H1 (cell line): Measurements from ENCODE around the gene UNC119B. TPM values are rescaled to one million over a fixed set of nuclear protein-coding genes. Genes with fewer than 3 reads are reported as not detected.

Experiments
- CTCF ChIA-PET: fragments of 300-600 bp; sonication (Branson Sonifier 250); formaldehyde crosslinking; loops from one replicate; lab custom pipeline; 2021; ENCODE audit not compliant: partially characterized antibody; lab: Charles Lee
- POLR2A ChIA-PET: fragments of 300-600 bp; sonication (Branson Sonifier 250); formaldehyde crosslinking; loops from one replicate; lab custom pipeline; 2021; ENCODE audit warnings: inconsistent platforms; ENCODE audit not compliant: partially characterized antibody; lab: Charles Lee
- DNase-seq, 2 experiments: peaks; one replicate each; pipeline versions ENCODE4 v3.0.0 to v3.0.0-alpha.2; 2010 to 2022; ENCODE audit warnings: low spot score in 2 of 2, low read depth in 1 of 2, mixed read lengths in 1 of 2
- FAIRE-seq: peaks from 2 replicates; lab custom pipeline; 2011; peaks lifted over from hg19 to GRCh38; lab: Jason Lieb, UNC
- H2AFZ ChIP-seq: 2 replicates; pipeline ENCODE4 v1.8.1; 2012; ENCODE audit warnings: low read length, inconsistent platforms
- H2AK5ac ChIP-seq: 2 replicates; pipeline ENCODE4 v1.6.1; 2013; ENCODE audit warnings: low read depth, low read length
- H2BK120ac ChIP-seq: replicated peaks from 2 replicates; pipeline ENCODE3; 2013; ENCODE audit warnings: low read depth, low read length, inconsistent platforms
- H2BK12ac ChIP-seq: 2 replicates; pipeline ENCODE4 v1.6.1; 2013; ENCODE audit warnings: low read depth, low read length
- H2BK15ac ChIP-seq: 2 replicates; pipeline ENCODE4 v1.6.1; 2013; ENCODE audit warnings: low read length
- H2BK20ac ChIP-seq: 2 replicates; pipeline ENCODE4 v1.6.1; 2013; ENCODE audit warnings: low read length
- H2BK5ac ChIP-seq: 2 replicates; pipeline ENCODE4 v1.6.1; 2013; ENCODE audit warnings: low read depth, low read length
- H3K14ac ChIP-seq: 2 replicates; pipeline ENCODE4 v1.6.1; 2013; ENCODE audit warnings: inconsistent platforms; ENCODE audit not compliant: insufficient read length
- H3K18ac ChIP-seq: 2 replicates; pipeline ENCODE4 v1.6.1; 2013; ENCODE audit warnings: low read length; ENCODE audit errors: extremely low read depth
- H3K23ac ChIP-seq: 2 replicates; pipeline ENCODE4 v1.6.1; 2013; ENCODE audit warnings: inconsistent platforms; ENCODE audit not compliant: insufficient read length
- H3K23me2 ChIP-seq: 2 replicates; pipeline ENCODE4 v1.6.1; 2013; ENCODE audit warnings: low read depth, low read length
- H3K27ac ChIP-seq: 2 replicates; pipeline ENCODE4 v1.6.1; 2011; ENCODE audit warnings: low read depth, low read length, inconsistent platforms
- H3K27me3 ChIP-seq, 4 experiments: replicated peaks in 1 of 4; 1 replicate in 1 of 4; 2 replicates in 3 of 4; pipeline versions ENCODE4 v1.6.1 to v1.8.1; 2011 to 2013; ENCODE audit warnings: low read length in 3 of 4, mild to moderate bottlenecking in 3 of 4, inconsistent platforms in 2 of 4, mixed read lengths in 2 of 4, moderate library complexity in 1 of 4; ENCODE audit not compliant: control insufficient read depth in 3 of 4, insufficient read depth in 3 of 4; ENCODE audit errors: extremely low read depth in 1 of 4
- H3K36me3 ChIP-seq, 4 experiments: 2 replicates each; pipeline versions ENCODE4 v1.6.1 to v1.8.1; 2011 to 2013; ENCODE audit warnings: mild to moderate bottlenecking in 4 of 4, low read length in 3 of 4, moderate library complexity in 2 of 4, control low read depth in 1 of 4, inconsistent platforms in 1 of 4; ENCODE audit not compliant: insufficient read depth in 4 of 4, control insufficient read depth in 2 of 4
- H3K4ac ChIP-seq: replicated peaks from 2 replicates; pipeline ENCODE3; 2013; ENCODE audit warnings: low read length, low read depth, mixed read lengths, inconsistent platforms; ENCODE audit not compliant: insufficient read length
- H3K4me1 ChIP-seq, 4 experiments: replicated peaks in 1 of 4; 1 replicate in 1 of 4; 2 replicates in 3 of 4; pipeline versions ENCODE4 v1.6.1 to v1.8.1; 2011 to 2013; ENCODE audit warnings: low read length in 3 of 4, inconsistent platforms in 2 of 4, mixed read lengths in 1 of 4; ENCODE audit not compliant: insufficient read depth in 4 of 4, control insufficient read depth in 3 of 4
- H3K4me2 ChIP-seq, 2 experiments: 2 replicates each; pipeline versions ENCODE4 v1.6.1 to v1.8.1; 2011 to 2013; ENCODE audit warnings: low read depth in 2 of 2, low read length in 2 of 2, control low read depth in 1 of 2, inconsistent platforms in 1 of 2, mild to moderate bottlenecking in 1 of 2; ENCODE audit not compliant: insufficient read depth in 1 of 2
- H3K4me3 ChIP-seq, 4 experiments: fragments of 200-600, 300-600 bp in 1 of 4; sonication (generic), shearing (Covaris generic), sonication (Bioruptor Twin) in 1 of 4; 2 replicates each; pipeline versions ENCODE4 v1.5.1 to v1.8.1; 2011 to 2016; ENCODE audit warnings: low read length in 4 of 4, low read depth in 3 of 4, control low read depth in 2 of 4, inconsistent platforms in 2 of 4, mild to moderate bottlenecking in 2 of 4, mixed read lengths in 1 of 4, moderate library complexity in 1 of 4; ENCODE audit not compliant: insufficient read depth in 2 of 4; ENCODE audit errors: extremely low read depth in 1 of 4
- H3K56ac ChIP-seq: replicated peaks from 2 replicates; pipeline ENCODE3; 2013; ENCODE audit warnings: low read depth, mild to moderate bottlenecking, mixed read lengths, low read length, inconsistent platforms; ENCODE audit not compliant: insufficient read length
- H3K79me1 ChIP-seq: 2 replicates; pipeline ENCODE4 v1.6.1; 2013; ENCODE audit warnings: low read depth, low read length, control low read depth
- H3K79me2 ChIP-seq, 2 experiments: 2 replicates each; pipeline versions ENCODE4 v1.6.1 to v1.8.1; 2012 to 2013; ENCODE audit warnings: low read length in 2 of 2, mild to moderate bottlenecking in 2 of 2, inconsistent platforms in 1 of 2; ENCODE audit not compliant: insufficient read depth in 2 of 2, control insufficient read depth in 1 of 2
- H3K9ac ChIP-seq, 4 experiments: replicated peaks in 1 of 4; 1 replicate in 1 of 4; 2 replicates in 3 of 4; pipeline versions ENCODE4 v1.6.1 to v1.8.1; 2011 to 2013; ENCODE audit warnings: low read depth in 3 of 4, low read length in 3 of 4, control low read depth in 2 of 4, mild to moderate bottlenecking in 2 of 4, moderate library complexity in 2 of 4, inconsistent platforms in 1 of 4; ENCODE audit errors: extremely low read depth in 1 of 4
- H3K9me3 ChIP-seq, 2 experiments: 2 replicates each; pipeline versions ENCODE4 v1.6.1 to v1.8.1; 2012 to 2013; ENCODE audit warnings: mild to moderate bottlenecking in 2 of 2, moderate library complexity in 2 of 2, control low read depth in 1 of 2, inconsistent platforms in 1 of 2, low read depth in 1 of 2, low read length in 1 of 2, mixed read lengths in 1 of 2; ENCODE audit not compliant: insufficient read depth in 2 of 2
- H4K20me1 ChIP-seq, 2 experiments: replicated peaks in 1 of 2; 2 replicates each; pipeline versions ENCODE3 to v1.8.1; 2011 to 2013; ENCODE audit warnings: inconsistent platforms in 2 of 2, low read length in 2 of 2, mild to moderate bottlenecking in 1 of 2; ENCODE audit not compliant: insufficient read depth in 2 of 2, control insufficient read depth in 1 of 2
- H4K5ac ChIP-seq: 2 replicates; pipeline ENCODE4 v1.6.1; 2013; ENCODE audit warnings: low read length, low read depth, mixed read lengths, inconsistent platforms; ENCODE audit not compliant: insufficient read length
- H4K8ac ChIP-seq: 2 replicates; pipeline ENCODE4 v1.8.0; 2013; ENCODE audit warnings: mild to moderate bottlenecking, moderate library complexity, low read length, inconsistent platforms; ENCODE audit not compliant: insufficient read depth; ENCODE audit errors: extremely low read depth
- H4K91ac ChIP-seq: replicated peaks from 2 replicates; pipeline ENCODE3; 2013; ENCODE audit warnings: low read length, mixed read lengths, inconsistent platforms; ENCODE audit not compliant: insufficient read length
- ASH2L ChIP-seq: fragments of 200-600, 300-600 bp; sonication (generic); IDR thresholded peaks from one replicate; pipeline ENCODE4 v1.7.1; 2017; ENCODE audit warnings: low read length
- BACH1 ChIP-seq: IDR thresholded peaks from 2 replicates; pipeline ENCODE4 v1.6.1; 2012; ENCODE audit warnings: low read length, improper control_type of control experiment
- KDM4A ChIP-seq: IDR thresholded peaks from one replicate; pipeline ENCODE4 v1.7.1; 2012; ENCODE audit warnings: low read depth, mild to moderate bottlenecking, moderate library complexity, low read length, inconsistent platforms; ENCODE audit not compliant: severe bottlenecking
- KDM5A ChIP-seq: fragments of 200-600 bp; IDR thresholded peaks from 2 replicates; pipeline ENCODE4 v1.7.1; 2012; ENCODE audit warnings: mild to moderate bottlenecking, low read length, inconsistent platforms, mixed read lengths
- POLR2A ChIP-seq, 2 experiments: IDR thresholded peaks; 1 replicate in 1 of 2; 2 replicates in 1 of 2; pipeline ENCODE4 v1.6.1; 2011; ENCODE audit warnings: low read depth in 2 of 2, low read length in 2 of 2, mild to moderate bottlenecking in 2 of 2; ENCODE audit errors: control extremely low read depth in 1 of 2
- SIN3A ChIP-seq, 2 experiments: IDR thresholded peaks in 1 of 2; conservative IDR thresholded peaks in 1 of 2; 2 replicates each; pipeline ENCODE4 v1.6.1; 2011 to 2012; ENCODE audit warnings: low read length in 2 of 2, improper control_type of control experiment in 1 of 2, low read depth in 1 of 2, mild to moderate bottlenecking in 1 of 2
- YY1 ChIP-seq: IDR thresholded peaks from 2 replicates; pipeline ENCODE4 v1.6.1; 2011; ENCODE audit warnings: low read depth, mild to moderate bottlenecking, low read length
- WGBS, 2 experiments: shearing (Covaris generic) in 1 of 2; methylation state at CpG; one replicate each; pipeline versions ENCODE4 v1.1.6 to v1.1.7; 2013 to 2015; ENCODE audit warnings: low lambda C conversion rate in 2 of 2, mixed read lengths in 2 of 2, inconsistent platforms in 1 of 2, low coverage in 1 of 2, missing lambda C conversion rate in 1 of 2; ENCODE audit not compliant: insufficient replicate concordance in 2 of 2, insufficient coverage in 1 of 2, insufficient read length in 1 of 2; ENCODE audit errors: extremely low coverage in 1 of 2, missing lambda C conversion rate in 1 of 2; 5-methylcytosine and 5-hydroxymethylcytosine counted together
- long read RNA-seq, 2 experiments: library from RNA in 1 of 2; library from capped mRNA in 1 of 2; stranded (forward); transcript quantifications; one replicate each; pipeline ENCODE4 v2.0.0, GENCODE V29; 2021; ENCODE audit warnings: inconsistent platforms in 1 of 2
- polyA minus RNA-seq, 3 experiments: library from RNA; depleted of rRNA, polyadenylated mRNA; stranded (reverse); fragments of >200 nt; gene quantifications; 1 replicate in 2 of 3; 2 replicates in 1 of 3; pipeline ENCODE4 v1.2.3, GENCODE V29; 2011
- polyA plus RNA-seq, 7 experiments: library from polyadenylated mRNA; depleted of rRNA in 3 of 7; stranded (reverse) in 5 of 7; unstranded in 2 of 7; fragments of >200 nt in 5 of 7; fragments of 200-250 nt in 2 of 7; gene quantifications; 1 replicate in 5 of 7; 2 replicates in 1 of 7; 4 replicates in 1 of 7; pipeline versions ENCODE4 v1.2.1 to v1.2.3, GENCODE V29; 2011 to 2013; ENCODE audit warnings: missing spikeins in 2 of 7, mixed read lengths in 2 of 7
- total RNA-seq: library from RNA; stranded (reverse); fragmentation: NEBNext Ultra II Directional; extraction: Animal tissue kit (Norgen Biotek cat#: 25700); gene quantifications from 2 replicates; pipeline ENCODE4 v1.2.1, GENCODE V29; 2021

Gene UNC119B
- total RNA-seq (50.1 and 51.9 TPM in 2 replicates), polyA plus RNA-seq (2011; rRNA removed) (40.5 and 40.6 TPM in 2 replicates), polyA minus RNA-seq (2011; rRNA and poly(A)+ RNA removed) (59.9 and 64.9 TPM in 2 replicates)
- polyA plus RNA-seq (2011; cell fraction: cytosol; rRNA removed): 51.3 TPM
- polyA plus RNA-seq (2011; cell fraction: nucleus; rRNA removed): 36.7 TPM
- polyA plus RNA-seq (2012, experiment 1 of 2): 39.9 to 51.9 TPM (median 44.9 TPM) in 4 replicates
- 18.4 TPM for polyA plus RNA-seq (2012, experiment 2 of 2)
- polyA plus RNA-seq (2013, experiment 1 of 2): 22.7 TPM
- polyA plus RNA-seq (2013, experiment 2 of 2): 21.6 TPM
- polyA minus RNA-seq (2011; cell fraction: cytosol; rRNA and poly(A)+ RNA removed): 33.0 TPM
- 28.7 TPM for polyA minus RNA-seq (2011; cell fraction: nucleus; rRNA and poly(A)+ RNA removed)
- long read RNA-seq, experiment 1, full-length matches to known transcripts: 5 of 29 reads
- long read RNA-seq, experiment 1, partial matches to known transcripts: 1 of 29 reads
- long read RNA-seq, experiment 1, other reads (novel, unspliced or antisense): 23 of 29 reads
- long read RNA-seq, experiment 2, partial matches to known transcripts: 1 of 1 reads
- long read RNA-seq, experiment 2, other reads (novel, unspliced or antisense): 0 of 1 reads

DNA sequence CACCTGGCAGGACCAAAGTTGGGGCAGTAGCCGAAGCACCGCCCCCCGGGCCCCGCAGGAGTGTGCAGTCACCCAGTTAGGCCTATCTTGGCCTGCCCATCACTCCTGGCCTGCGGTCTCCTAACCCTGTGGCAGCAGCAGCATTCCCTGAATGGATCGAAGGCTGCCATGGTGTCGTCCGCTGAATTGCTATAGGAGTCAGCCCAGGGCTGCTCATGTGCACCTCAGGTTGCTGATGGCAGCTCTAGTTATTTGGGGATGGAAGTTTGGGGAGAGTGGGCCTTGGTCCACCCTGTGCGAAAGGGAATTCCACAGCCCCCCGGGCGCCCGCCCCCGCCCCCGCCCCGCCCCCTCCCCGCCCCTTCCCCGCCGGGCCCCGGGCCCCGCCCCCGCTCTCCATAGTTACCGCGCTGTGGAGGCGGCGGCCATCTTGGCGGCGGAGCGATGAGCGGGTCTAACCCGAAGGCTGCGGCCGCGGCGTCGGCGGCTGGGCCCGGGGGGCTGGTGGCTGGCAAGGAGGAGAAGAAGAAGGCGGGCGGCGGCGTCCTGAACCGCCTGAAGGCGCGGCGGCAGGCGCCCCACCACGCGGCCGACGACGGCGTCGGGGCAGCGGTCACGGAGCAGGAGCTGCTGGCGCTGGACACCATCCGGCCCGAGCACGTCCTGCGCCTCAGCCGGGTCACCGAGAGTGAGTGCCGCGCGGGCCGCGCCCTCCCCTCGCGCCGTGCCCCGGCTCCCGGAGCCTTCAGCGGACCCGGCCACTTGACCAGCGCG is at the start of gene UNC119B:
Gene UNC119B (plus strand): TSS at position 428 of the 774 bp plus-strand sequence. CDS start 17 bp downstream, at position 445.
- Histone ChIP-seq H2BK15ac (peak within 1 kb of the TSS; percentile 19; the same call in 1 of the 2 replicates), H3K27ac (peak within 1 kb of the TSS; percentile 82), H4K5ac (peak within 1 kb of the TSS; percentile 97), H3K23ac (no peak within 1 kb of the TSS), H3K36me3 (peaks cover 8 to 24% (median 14%) of the 10 kb centered on the region in 4 experiments; a peak in 7 of 8 replicates), H2AK5ac (peak within 1 kb of the TSS; percentile 42; the same call in 1 of the 2 replicates), H2BK5ac (peak within 1 kb of the TSS; percentile 79; the same call in 1 of the 2 replicates), H3K23me2 (peaks cover 5% of the 10 kb centered on the region; the same call in 1 of the 2 replicates), H3K14ac (no peak within 1 kb of the TSS), H3K79me1 (peaks cover 8% of the 10 kb centered on the region), H3K9me3 (no peaks in the 10 kb centered on the region), H3K79me2 (peaks cover 0 to 27% of the 10 kb centered on the region in 2 experiments; a peak in 2 of 4 replicates), H4K91ac (peak within 1 kb of the TSS; percentile 50), H2AFZ (peak within 1 kb of the TSS; percentile 99), H3K27me3 (no peaks in the 10 kb centered on the region), H2BK20ac (no peak within 1 kb of the TSS), H3K4ac (no peak within 1 kb of the TSS), H3K18ac (peak within 1 kb of the TSS; percentile 56), H3K4me3 (peak within 1 kb of the TSS; percentile 72 to 95 (median 87)), H3K56ac (peak within 1 kb of the TSS; percentile 85), H3K4me2 (peak within 1 kb of the TSS; percentile 85 to 88), H4K20me1 (peaks cover 2 to 6% of the 10 kb centered on the region in 2 experiments), H2BK12ac (no peak within 1 kb of the TSS; the same call in 1 of the 2 replicates), H3K9ac (peak within 1 kb of the TSS; percentile 82 to 94 (median 90)), H2BK120ac (no peak within 1 kb of the TSS), H3K4me1 (peaks cover 5 to 13% (median 9%) of the 10 kb centered on the region in 4 experiments; a peak in 6 of 7 replicates), H4K8ac (peak within 1 kb of the TSS; percentile 91)
- ChIA-PET CTCF (interaction anchor here (0.6 to 5.4 kb wide), 14 partner anchors 16 to 300 kb away, joined by 3 to 56 read pairs (median 3); partner anchors contain the start of gene CABP1), POLR2A (interaction anchor here (0.6 to 5.4 kb wide), 15 partner anchors 10 to 343 kb away, joined by 3 to 42 read pairs (median 4); partner anchors contain the start of genes DYNLL1 and MLEC)
- WGBS, 2 experiments: 4% methylated on average over 42 of the region's 76 CpGs; no CpG with 5 or more reads in 1 of the 2 experiments
- FAIRE-seq: no peak
- DNase-seq: peak in 1 of 2 experiments; percentile 82
- no peak for TF ChIP-seq KDM5A
- peak in 1 of 2 experiments; percentile 66; a peak in 1 of 3 replicates for TF ChIP-seq POLR2A (IDR thresholded peaks at IDR 0.05; ENCODE audit: control extremely low read depth in 1 of 2, low read depth in 2 of 2, low read length in 2 of 2)
- TF ChIP-seq SIN3A (conservative IDR thresholded peaks at IDR 0.05 in 1 of 2, IDR thresholded peaks at IDR 0.05 in 1 of 2; ENCODE audit: low read depth in 1 of 2, low read length in 2 of 2): peak in 1 of 2 experiments; percentile 76; a peak in 1 of 4 replicates
- 0 out of 2 replicates have a peak, but pooled peaks have one; percentile 11 for TF ChIP-seq BACH1
- peak; percentile 91 for TF ChIP-seq YY1
- peak; percentile 77 for TF ChIP-seq KDM4A
- peak; percentile 60 for TF ChIP-seq ASH2L
